K562 (cell line): ENCODE data around the gene KIT. TPM values are rescaled to one million over a fixed set of nuclear protein-coding genes. Genes with fewer than 3 reads are reported as not detected.

Source experiments
- ATF7 ChIP-seq: fragments of 450-650 bp; IDR thresholded peaks from 2 replicates; pipeline ENCODE4 v1.7.1; 2014; ENCODE audit warnings: mild to moderate bottlenecking, moderate library complexity
- BRF1 ChIP-seq: IDR thresholded peaks from 3 replicates; pipeline ENCODE4 v1.6.1; 2011; ENCODE audit warnings: borderline replicate concordance, mild to moderate bottlenecking; ENCODE audit not compliant: insufficient read length; ENCODE audit errors: extremely low read depth
- CHCHD3 ChIP-seq: fragments of 250-450 bp; sonication (Bioruptor Pico); IDR thresholded peaks from 2 replicates; pipeline ENCODE4 v2.1.2; 2022; ENCODE audit warnings: mild to moderate bottlenecking
- CHD4 ChIP-seq: fragments of 200-600 bp; sonication (generic); IDR thresholded peaks from 3 replicates; pipeline ENCODE4 v1.6.1; 2012; ENCODE audit warnings: low read depth, mild to moderate bottlenecking, mixed read lengths, low read length, inconsistent platforms; ENCODE audit not compliant: insufficient read depth, insufficient replicate concordance, poor library complexity, severe bottlenecking
- FOXJ3 ChIP-seq: sonication (generic); formaldehyde crosslinking; IDR thresholded peaks from 2 replicates; pipeline ENCODE4 v1.4.0; 2020; ENCODE audit warnings: mild to moderate bottlenecking, missing genetic modification reagents
- HMGN3 ChIP-seq: IDR thresholded peaks from 2 replicates; pipeline ENCODE4 v1.6.1; 2011; ENCODE audit warnings: borderline replicate concordance, low read depth, mild to moderate bottlenecking, mixed read lengths, low read length; ENCODE audit not compliant: insufficient read length; ENCODE audit errors: extremely low read depth
- HNRNPUL1 ChIP-seq: fragments of 200-400 bp; formaldehyde crosslinking; IDR thresholded peaks from 2 replicates; pipeline ENCODE4 v1.6.1; 2017; ENCODE audit warnings: low read length
- HSF4 ChIP-seq: fragments of 250-450 bp; sonication (Bioruptor Pico); IDR thresholded peaks from 2 replicates; pipeline ENCODE4 v2.1.2; 2022; ENCODE audit warnings: mild to moderate bottlenecking, moderate library complexity, borderline replicate concordance
- MYNN ChIP-seq, 2 experiments: sonication (generic); formaldehyde crosslinking in 1 of 2; IDR thresholded peaks; 2 replicates each; pipeline versions ENCODE4 v1.5.0 to v1.6.1; 2016 to 2020; ENCODE audit warnings: antibody characterized with exemption in 1 of 2, missing genetic modification reagents in 1 of 2
- PRPF4 ChIP-seq: fragments of 200-400 bp; formaldehyde crosslinking; IDR thresholded peaks from one replicate; pipeline ENCODE4 v1.6.1; 2017; ENCODE audit warnings: low read length, low read depth, mild to moderate bottlenecking; ENCODE audit not compliant: insufficient read depth, poor library complexity, severe bottlenecking
- SLC30A9 ChIP-seq: fragments of 250-450 bp; sonication (Bioruptor Pico); IDR thresholded peaks from 2 replicates; pipeline ENCODE4 v1.8.0; 2022; ENCODE audit warnings: mild to moderate bottlenecking, moderate library complexity
- XRCC5 ChIP-seq: fragments of 200-400 bp; formaldehyde crosslinking; IDR thresholded peaks from 2 replicates; pipeline ENCODE4 v1.6.1; 2017; ENCODE audit warnings: low read depth, mild to moderate bottlenecking, low read length
- ZBTB1 ChIP-seq: sonication (generic); formaldehyde crosslinking; IDR thresholded peaks from 2 replicates; pipeline ENCODE4 v1.8.1; 2023; ENCODE audit warnings: missing genetic modification reagents, low read depth, mild to moderate bottlenecking, borderline replicate concordance
- ZNF586 ChIP-seq: fragments of 450-650 bp; formaldehyde crosslinking; conservative IDR thresholded peaks from 2 replicates; pipeline ENCODE4 v1.4.0; 2020; ENCODE audit warnings: mild to moderate bottlenecking, moderate library complexity
- polyA plus RNA-seq, 8 experiments: library from polyadenylated mRNA; depleted of rRNA in 4 of 8; stranded (reverse) in 5 of 8; unstranded in 3 of 8; fragments of >200 nt; fragmentation: Nextera tagmentation in 2 of 8; fragmentation: Illumina TruSeq in 1 of 8; extraction: Ambion mirVana in 2 of 8; extraction: Trizol in 1 of 8; gene quantifications; 2 replicates each; pipeline versions ENCODE4 v1.2.1 to v1.2.3, GENCODE V29; 2011 to 2014; ENCODE audit warnings: inconsistent platforms in 1 of 8, missing spikeins in 1 of 8
- total RNA-seq, 7 experiments: library from RNA; depleted of rRNA in 6 of 7; stranded (reverse); fragments of >200 nt in 6 of 7; fragmentation: Illumina TruSeq in 2 of 7; extraction: Trizol in 2 of 7; gene quantifications; 2 replicates each; pipeline versions ENCODE4 v1.2.1 to v1.2.3, GENCODE V29; 2011 to 2021; ENCODE audit warnings: low replicate concordance in 1 of 7
- TF ChIP-seq, protein P1 (sequence below): fragments of 250-450 bp; sonication (Bioruptor Pico); IDR thresholded peaks from 2 replicates; pipeline ENCODE4 v1.5.0; 2021
- TF ChIP-seq, protein P2 (sequence below): fragments of 450-650 bp; conservative IDR thresholded peaks from 2 replicates; pipeline ENCODE4 v1.6.1; 2016; ENCODE audit warnings: missing genetic modification characterization, low read depth, mild to moderate bottlenecking, missing compliant biosample characterization, moderate library complexity
- TF ChIP-seq, protein P3 (sequence below), 2 experiments: fragments of 450-650 bp in 1 of 2; sonication (generic) in 1 of 2; formaldehyde crosslinking in 1 of 2; IDR thresholded peaks in 1 of 2; conservative IDR thresholded peaks in 1 of 2; 2 replicates each; pipeline versions ENCODE4 v1.6.1 to v1.8.1; 2016 to 2023; ENCODE audit warnings: mild to moderate bottlenecking in 2 of 2, moderate library complexity in 2 of 2, inconsistent platforms in 1 of 2, missing genetic modification reagents in 1 of 2
- TF ChIP-seq, protein P4 (sequence below): sonication (generic); formaldehyde crosslinking; IDR thresholded peaks from 2 replicates; pipeline ENCODE4 v1.8.0; 2022; ENCODE audit warnings: missing genetic modification reagents, mild to moderate bottlenecking, borderline replicate concordance
- TF ChIP-seq, protein P5 (sequence below): IDR thresholded peaks from 2 replicates; pipeline ENCODE4 v1.6.1; 2016; ENCODE audit warnings: missing genetic modification characterization, missing compliant biosample characterization

Gene KIT
- total and polyA plus RNA-seq, 9 of the 15 experiments (the other 6 are each of a cell fraction or from before 2014, with no cell fraction given) = 0.27 to 5.6 (median 0.57) TPM

DNA sequence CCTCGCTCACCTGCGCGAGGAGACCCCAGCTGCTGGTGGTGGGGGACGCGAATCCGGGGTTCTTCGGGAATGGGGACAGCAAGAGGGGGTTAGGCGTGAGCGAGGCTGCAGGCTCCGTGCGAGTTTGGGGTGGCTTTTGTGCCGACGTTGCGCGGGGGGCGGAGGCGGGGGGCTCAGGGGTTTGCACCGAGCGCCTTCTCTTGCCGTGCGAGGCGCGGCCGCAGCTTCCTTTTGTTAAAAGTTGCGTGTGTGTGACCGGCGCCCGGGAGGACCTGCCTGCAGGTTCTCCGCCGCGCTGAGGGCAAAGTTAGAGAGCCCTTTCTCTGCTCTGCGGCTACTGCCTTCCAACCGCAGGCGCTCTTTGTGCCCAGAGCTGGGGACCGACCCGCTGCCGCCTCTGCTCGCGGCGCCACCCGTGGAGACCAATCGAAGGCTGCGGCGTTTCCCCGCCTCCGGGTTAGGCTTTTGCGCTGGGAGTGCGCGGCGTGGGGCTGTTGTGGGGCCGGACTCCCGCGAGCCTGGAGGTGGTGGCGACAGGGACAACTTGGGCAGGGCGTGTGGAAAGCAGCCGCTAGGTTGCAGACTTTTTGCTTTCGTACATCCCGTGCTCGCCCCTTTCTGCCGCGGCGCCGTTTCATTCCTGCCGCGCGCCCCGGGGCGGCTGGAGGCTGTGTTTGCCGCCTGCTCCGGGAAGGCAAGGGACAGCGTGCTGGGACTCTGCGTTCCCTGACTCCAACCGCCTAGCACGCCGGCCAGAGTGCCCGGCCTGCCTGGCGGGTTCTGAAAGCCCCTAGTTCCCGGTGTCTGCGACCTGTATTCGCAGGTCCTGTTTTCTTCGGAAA lies 716 bp downstream of the KIT start (continued):
- TF ChIP-seq ZBTB1 (CRISPR knock-in tag) (no peak), CHCHD3 (CRISPR knock-in tag) (no peak), HSF4 (CRISPR knock-in tag) (no peak), XRCC5 (no peak), ZNF586 (CRISPR knock-in tag) (no peak), PRPF4 (no peak), HNRNPUL1 (no peak), FOXJ3 (CRISPR knock-in tag) (no peak), MYNN (IDR thresholded peaks at IDR 0.05) (no peak), MYNN (CRISPR knock-in tag; IDR thresholded peaks at IDR 0.05) (no peak), SLC30A9 (CRISPR knock-in tag) (no peak), HMGN3 (no peak), BRF1 (no peak), CHD4 (no peak), ATF7 (no peak)
- TF ChIP-seq, protein P1, sequence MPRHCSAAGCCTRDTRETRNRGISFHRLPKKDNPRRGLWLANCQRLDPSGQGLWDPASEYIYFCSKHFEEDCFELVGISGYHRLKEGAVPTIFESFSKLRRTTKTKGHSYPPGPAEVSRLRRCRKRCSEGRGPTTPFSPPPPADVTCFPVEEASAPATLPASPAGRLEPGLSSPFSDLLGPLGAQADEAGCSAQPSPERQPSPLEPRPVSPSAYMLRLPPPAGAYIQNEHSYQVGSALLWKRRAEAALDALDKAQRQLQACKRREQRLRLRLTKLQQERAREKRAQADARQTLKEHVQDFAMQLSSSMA (CRISPR knock-in tag) = no peak
- TF ChIP-seq, protein P2, sequence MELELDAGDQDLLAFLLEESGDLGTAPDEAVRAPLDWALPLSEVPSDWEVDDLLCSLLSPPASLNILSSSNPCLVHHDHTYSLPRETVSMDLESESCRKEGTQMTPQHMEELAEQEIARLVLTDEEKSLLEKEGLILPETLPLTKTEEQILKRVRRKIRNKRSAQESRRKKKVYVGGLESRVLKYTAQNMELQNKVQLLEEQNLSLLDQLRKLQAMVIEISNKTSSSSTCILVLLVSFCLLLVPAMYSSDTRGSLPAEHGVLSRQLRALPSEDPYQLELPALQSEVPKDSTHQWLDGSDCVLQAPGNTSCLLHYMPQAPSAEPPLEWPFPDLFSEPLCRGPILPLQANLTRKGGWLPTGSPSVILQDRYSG (tag) = no peak
- TF ChIP-seq, protein P3, sequence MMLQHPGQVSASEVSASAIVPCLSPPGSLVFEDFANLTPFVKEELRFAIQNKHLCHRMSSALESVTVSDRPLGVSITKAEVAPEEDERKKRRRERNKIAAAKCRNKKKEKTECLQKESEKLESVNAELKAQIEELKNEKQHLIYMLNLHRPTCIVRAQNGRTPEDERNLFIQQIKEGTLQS (IDR thresholded peaks at IDR 0.05) = no peak
- TF ChIP-seq, protein P3 (CRISPR knock-in tag; conservative IDR thresholded peaks at IDR 0.05) = no peak
- TF ChIP-seq, protein P4, sequence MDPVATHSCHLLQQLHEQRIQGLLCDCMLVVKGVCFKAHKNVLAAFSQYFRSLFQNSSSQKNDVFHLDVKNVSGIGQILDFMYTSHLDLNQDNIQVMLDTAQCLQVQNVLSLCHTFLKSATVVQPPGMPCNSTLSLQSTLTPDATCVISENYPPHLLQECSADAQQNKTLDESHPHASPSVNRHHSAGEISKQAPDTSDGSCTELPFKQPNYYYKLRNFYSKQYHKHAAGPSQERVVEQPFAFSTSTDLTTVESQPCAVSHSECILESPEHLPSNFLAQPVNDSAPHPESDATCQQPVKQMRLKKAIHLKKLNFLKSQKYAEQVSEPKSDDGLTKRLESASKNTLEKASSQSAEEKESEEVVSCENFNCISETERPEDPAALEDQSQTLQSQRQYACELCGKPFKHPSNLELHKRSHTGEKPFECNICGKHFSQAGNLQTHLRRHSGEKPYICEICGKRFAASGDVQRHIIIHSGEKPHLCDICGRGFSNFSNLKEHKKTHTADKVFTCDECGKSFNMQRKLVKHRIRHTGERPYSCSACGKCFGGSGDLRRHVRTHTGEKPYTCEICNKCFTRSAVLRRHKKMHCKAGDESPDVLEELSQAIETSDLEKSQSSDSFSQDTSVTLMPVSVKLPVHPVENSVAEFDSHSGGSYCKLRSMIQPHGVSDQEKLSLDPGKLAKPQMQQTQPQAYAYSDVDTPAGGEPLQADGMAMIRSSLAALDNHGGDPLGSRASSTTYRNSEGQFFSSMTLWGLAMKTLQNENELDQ (CRISPR knock-in tag) = no peak
- TF ChIP-seq, protein P5, sequence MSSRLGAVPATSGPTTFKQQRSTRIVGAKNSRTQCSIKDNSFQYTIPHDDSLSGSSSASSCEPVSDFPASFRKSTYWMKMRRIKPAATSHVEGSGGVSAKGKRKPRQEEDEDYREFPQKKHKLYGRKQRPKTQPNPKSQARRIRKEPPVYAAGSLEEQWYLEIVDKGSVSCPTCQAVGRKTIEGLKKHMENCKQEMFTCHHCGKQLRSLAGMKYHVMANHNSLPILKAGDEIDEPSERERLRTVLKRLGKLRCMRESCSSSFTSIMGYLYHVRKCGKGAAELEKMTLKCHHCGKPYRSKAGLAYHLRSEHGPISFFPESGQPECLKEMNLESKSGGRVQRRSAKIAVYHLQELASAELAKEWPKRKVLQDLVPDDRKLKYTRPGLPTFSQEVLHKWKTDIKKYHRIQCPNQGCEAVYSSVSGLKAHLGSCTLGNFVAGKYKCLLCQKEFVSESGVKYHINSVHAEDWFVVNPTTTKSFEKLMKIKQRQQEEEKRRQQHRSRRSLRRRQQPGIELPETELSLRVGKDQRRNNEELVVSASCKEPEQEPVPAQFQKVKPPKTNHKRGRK (tag) = no peak
